Mesendoderm (in vitro differentiated cells): ENCODE data around the gene KCTD6.
A peak's percentile ranks its signal among the peaks of the same experiment; 100 is the strongest.

Experiments
- DNase-seq: peaks from one replicate; pipeline ENCODE4 v3.0.0; 2013
- H2AK5ac ChIP-seq: 2 replicates; pipeline ENCODE4 v1.6.1; 2013; ENCODE audit warnings: low read length, inconsistent platforms
- H2BK120ac ChIP-seq: 2 replicates; pipeline ENCODE4 v1.6.1; 2013; ENCODE audit warnings: low read depth, mild to moderate bottlenecking, low read length, moderate library complexity, mixed read lengths
- H2BK15ac ChIP-seq: replicated peaks from 2 replicates; pipeline ENCODE4 v1.6.1; 2013; ENCODE audit warnings: low read depth, mild to moderate bottlenecking, moderate library complexity
- H2BK5ac ChIP-seq: 2 replicates; pipeline ENCODE4 v1.6.1; 2013; ENCODE audit warnings: low read length, inconsistent platforms
- H3K18ac ChIP-seq: 2 replicates; pipeline ENCODE4 v1.6.1; 2013; ENCODE audit warnings: mild to moderate bottlenecking, low read length, mixed read lengths
- H3K23ac ChIP-seq: one replicate; pipeline ENCODE4 v1.6.1; 2013; ENCODE audit warnings: low read length
- H3K27ac ChIP-seq: 2 replicates; pipeline ENCODE4 v1.5.1; 2013; ENCODE audit warnings: low read depth, mild to moderate bottlenecking, inconsistent platforms, low read length, moderate library complexity
- H3K27me3 ChIP-seq: 2 replicates; pipeline ENCODE4 v1.6.1; 2013; ENCODE audit warnings: low read length, control low read depth, mild to moderate bottlenecking, inconsistent platforms; ENCODE audit not compliant: insufficient read depth, poor library complexity
- H3K36me3 ChIP-seq: 2 replicates; pipeline ENCODE4 v1.6.1; 2013; ENCODE audit warnings: low read length, inconsistent platforms; ENCODE audit not compliant: control insufficient read depth, insufficient read depth
- H3K4ac ChIP-seq: one replicate; pipeline ENCODE4 v1.6.1; 2013; ENCODE audit warnings: low read depth, mild to moderate bottlenecking, low read length, moderate library complexity
- H3K4me1 ChIP-seq: 2 replicates; pipeline ENCODE4 v1.6.1; 2013; ENCODE audit warnings: low read depth, low read length, inconsistent platforms; ENCODE audit not compliant: control insufficient read depth
- H3K4me2 ChIP-seq: 2 replicates; pipeline ENCODE4 v1.6.1; 2013; ENCODE audit warnings: low read length
- H3K4me3 ChIP-seq: 2 replicates; pipeline ENCODE4 v1.5.1; 2013; ENCODE audit warnings: mild to moderate bottlenecking, low read length
- H3K56ac ChIP-seq: one replicate; pipeline ENCODE4 v1.6.1; 2013; ENCODE audit warnings: low read length
- H3K79me1 ChIP-seq: 2 replicates; pipeline ENCODE4 v1.6.1; 2013; ENCODE audit warnings: low read length, inconsistent platforms
- H3K79me2 ChIP-seq: 2 replicates; pipeline ENCODE4 v1.6.1; 2013; ENCODE audit warnings: mild to moderate bottlenecking, low read length; ENCODE audit not compliant: control insufficient read depth, insufficient read depth
- H3K9ac ChIP-seq: 2 replicates; pipeline ENCODE4 v1.6.1; 2013; ENCODE audit warnings: low read length, inconsistent platforms
- H4K5ac ChIP-seq: one replicate; pipeline ENCODE4 v1.6.1; 2013; ENCODE audit warnings: low read length
- H4K8ac ChIP-seq: one replicate; pipeline ENCODE4 v1.6.1; 2013; ENCODE audit warnings: low read depth, mild to moderate bottlenecking, control low read depth, low read length, moderate library complexity
- WGBS: extraction: QIAGEN DNeasy Blood & Tissue Kit; methylation state at CpG from one replicate; pipeline ENCODE4 v1.1.7; 2013; ENCODE audit warnings: low lambda C conversion rate, missing lambda C conversion rate; ENCODE audit not compliant: insufficient coverage; ENCODE audit errors: extremely low coverage; 5-methylcytosine and 5-hydroxymethylcytosine counted together

Gene KCTD6

DNA sequence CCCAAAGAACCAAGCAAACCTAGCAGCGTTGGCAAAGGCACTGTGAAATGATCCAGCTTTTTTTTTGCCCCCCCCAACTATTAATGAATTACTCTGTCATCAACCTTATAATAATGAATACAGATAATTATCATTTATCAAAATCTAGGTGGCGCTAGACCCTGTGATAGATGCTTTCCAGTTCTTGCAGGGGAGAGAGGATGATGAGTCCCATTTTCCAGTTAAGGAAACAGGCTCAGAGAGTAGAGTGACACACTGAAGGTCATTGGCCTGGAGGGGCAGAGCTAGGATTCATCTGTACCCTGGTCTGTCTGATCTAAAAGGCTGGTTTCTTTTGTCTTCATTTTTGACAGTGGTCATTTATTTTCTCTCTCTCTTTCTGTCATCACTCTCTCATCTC is 40.1 kb downstream of the KCTD6 start:
- Histone ChIP-seq H3K79me1 (no peaks in the 10 kb centered on the region), H4K8ac (no peak overlapping the region), H3K36me3 (no peaks in the 10 kb centered on the region), H3K4me2 (no peak overlapping the region), H4K5ac (no peak overlapping the region), H2BK15ac (no peak overlapping the region), H3K18ac (no peak overlapping the region), H3K23ac (no peak overlapping the region), H3K79me2 (no peaks in the 10 kb centered on the region), H3K4me3 (no peak overlapping the region), H3K4me1 (no peaks in the 10 kb centered on the region), H3K56ac (no peak overlapping the region), H3K4ac (no peak overlapping the region), H3K27ac (no peak overlapping the region), H3K9ac (no peak overlapping the region), H3K27me3 (no peaks in the 10 kb centered on the region), H2AK5ac (no peak overlapping the region), H2BK5ac (no peak overlapping the region), H2BK120ac (no peak overlapping the region)
- WGBS, result no CpG with 5 or more reads among the region's 2 CpGs
- DNase-seq, result no peak

DNA sequence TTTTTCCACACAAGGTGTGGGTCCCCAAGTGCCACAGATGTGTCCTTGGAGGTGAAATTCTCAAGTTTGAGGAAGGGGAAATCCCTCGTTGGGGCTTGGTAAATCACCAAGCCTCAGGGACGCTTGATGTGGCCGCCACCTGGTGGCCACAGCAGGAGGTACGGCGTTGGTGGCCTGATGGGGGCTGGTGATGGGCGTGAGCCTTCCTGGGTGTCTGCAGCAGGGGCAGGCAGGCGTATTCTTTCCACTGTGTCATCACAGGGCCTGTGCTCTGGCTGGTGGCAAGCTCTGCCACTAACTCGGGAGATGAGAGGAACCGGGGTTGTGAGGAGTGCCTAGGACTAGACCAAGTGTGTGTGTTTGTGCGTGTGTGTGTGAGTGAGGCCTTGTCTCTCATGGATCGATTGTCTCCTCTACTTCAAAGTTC is 40.9 kb downstream of the KCTD6 start:
- H3K79me2 ChIP-seq, result no peaks in the 10 kb centered on the region
- no peak overlapping the region for H4K5ac ChIP-seq
- peak overlapping the region; percentile 49 for H3K9ac ChIP-seq
- H2AK5ac ChIP-seq, result peak overlapping the region; percentile 43
- no peak overlapping the region for H3K23ac ChIP-seq
- H3K4ac ChIP-seq, result no peak overlapping the region
- no peaks in the 10 kb centered on the region for H3K79me1 ChIP-seq
- H4K8ac ChIP-seq, result no peak overlapping the region
- H3K4me1 ChIP-seq, result no peaks in the 10 kb centered on the region
- WGBS, result no CpG with 5 or more reads among the region's 11 CpGs
- no peak overlapping the region for H3K27ac ChIP-seq
- no peaks in the 10 kb centered on the region for H3K27me3 ChIP-seq
- H2BK5ac ChIP-seq, result peak overlapping the region; percentile 39
- H3K56ac ChIP-seq, result peak overlapping the region; percentile 87
- H3K4me2 ChIP-seq, result no peak overlapping the region
- H3K4me3 ChIP-seq, result no peak overlapping the region
- no peak overlapping the region for H2BK120ac ChIP-seq
- H3K36me3 ChIP-seq, result no peaks in the 10 kb centered on the region
- H2BK15ac ChIP-seq, result no peak overlapping the region
- no peak overlapping the region for H3K18ac ChIP-seq
- peak; percentile 86 for DNase-seq

GRCh38 chr3:58534592-58535494 is 42.9 kb downstream of the KCTD6 start:
- no CpG with 5 or more reads among the region's 9 CpGs for WGBS
- H3K56ac ChIP-seq, result no peak overlapping the region
- no peak overlapping the region for H3K9ac ChIP-seq
- no peak overlapping the region for H3K23ac ChIP-seq
- H2BK120ac ChIP-seq, result no peak overlapping the region
- H2BK5ac ChIP-seq, result no peak overlapping the region
- no peaks in the 10 kb centered on the region for H3K36me3 ChIP-seq
- no peak overlapping the region for H3K4me3 ChIP-seq
- no peak overlapping the region for H4K5ac ChIP-seq
- H3K4me2 ChIP-seq, result no peak overlapping the region
- no peak overlapping the region for H2BK15ac ChIP-seq
- H3K18ac ChIP-seq, result no peak overlapping the region
- H3K4ac ChIP-seq, result no peak overlapping the region
- H3K79me1 ChIP-seq, result no peaks in the 10 kb centered on the region
- H3K4me1 ChIP-seq, result no peaks in the 10 kb centered on the region
- DNase-seq, result no peak
- H3K79me2 ChIP-seq, result no peaks in the 10 kb centered on the region
- H4K8ac ChIP-seq, result no peak overlapping the region
- no peak overlapping the region for H2AK5ac ChIP-seq
- H3K27me3 ChIP-seq, result no peaks in the 10 kb centered on the region
- H3K27ac ChIP-seq, result no peak overlapping the region

DNA sequence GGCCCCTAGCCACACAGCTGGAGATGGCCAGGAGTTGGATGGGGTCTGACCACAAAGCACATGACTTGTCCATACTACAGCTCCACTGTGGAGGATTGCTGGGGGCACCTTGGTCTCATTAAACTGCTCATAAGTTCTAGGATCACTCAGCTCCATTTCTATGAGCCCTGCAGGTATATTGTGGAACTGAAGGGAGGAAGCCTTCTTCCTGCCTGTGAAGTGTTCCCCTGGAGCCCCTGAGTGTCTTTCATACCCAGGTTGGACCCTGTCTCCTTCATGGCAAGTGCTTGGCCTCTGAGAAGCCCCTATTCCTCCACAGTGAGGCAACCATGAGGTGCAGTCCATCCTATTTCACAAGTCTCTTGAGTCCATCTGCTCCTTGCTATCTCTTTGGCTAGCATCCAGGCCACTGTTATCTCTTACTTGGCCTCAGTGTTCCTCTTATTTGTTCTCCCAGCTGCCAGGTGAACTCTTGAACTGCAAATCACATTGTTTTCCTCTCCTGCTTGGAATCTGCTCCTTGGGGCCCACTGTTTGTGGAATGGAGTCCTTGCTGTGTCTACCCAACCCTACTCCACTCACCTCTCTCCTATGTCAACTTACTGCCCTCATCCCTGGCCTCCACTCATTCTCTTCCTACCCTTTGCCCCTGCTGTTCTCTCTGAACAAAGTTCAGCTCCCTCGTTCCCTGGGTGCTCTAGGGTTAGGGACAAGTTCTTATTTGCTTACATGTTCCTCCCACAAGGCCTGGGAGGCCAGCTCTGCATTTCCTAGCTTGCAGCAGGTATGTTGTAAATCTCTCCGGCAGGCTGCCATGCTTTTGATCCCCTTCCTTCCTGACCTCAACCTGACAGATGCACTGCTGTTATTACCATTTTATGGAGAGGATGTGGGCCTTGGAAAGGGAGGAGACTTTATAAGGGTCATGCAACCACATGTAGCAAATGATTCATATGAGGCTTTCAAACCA is 43.9 kb downstream of the KCTD6 start:
- no CpG with 5 or more reads among the region's 2 CpGs for WGBS
- H3K56ac ChIP-seq, result no peak overlapping the region
- H3K23ac ChIP-seq, result no peak overlapping the region
- no peak overlapping the region for H2BK5ac ChIP-seq
- no peak overlapping the region for H2BK120ac ChIP-seq
- no peak overlapping the region for H3K18ac ChIP-seq
- H3K27ac ChIP-seq, result no peak overlapping the region
- no peaks in the 10 kb centered on the region for H3K36me3 ChIP-seq
- no peak overlapping the region for H2BK15ac ChIP-seq
- no peak overlapping the region for H4K8ac ChIP-seq
- H3K4me3 ChIP-seq, result no peak overlapping the region
- no peak overlapping the region for H3K4ac ChIP-seq
- no peaks in the 10 kb centered on the region for H3K79me2 ChIP-seq
- no peak overlapping the region for H2AK5ac ChIP-seq
- H3K9ac ChIP-seq, result no peak overlapping the region
- no peaks in the 10 kb centered on the region for H3K4me1 ChIP-seq
- no peaks in the 10 kb centered on the region for H3K27me3 ChIP-seq
- H3K79me1 ChIP-seq, result no peaks in the 10 kb centered on the region
- H3K4me2 ChIP-seq, result no peak overlapping the region
- DNase-seq, result peak; percentile 42
- H4K5ac ChIP-seq, result no peak overlapping the region

DNA sequence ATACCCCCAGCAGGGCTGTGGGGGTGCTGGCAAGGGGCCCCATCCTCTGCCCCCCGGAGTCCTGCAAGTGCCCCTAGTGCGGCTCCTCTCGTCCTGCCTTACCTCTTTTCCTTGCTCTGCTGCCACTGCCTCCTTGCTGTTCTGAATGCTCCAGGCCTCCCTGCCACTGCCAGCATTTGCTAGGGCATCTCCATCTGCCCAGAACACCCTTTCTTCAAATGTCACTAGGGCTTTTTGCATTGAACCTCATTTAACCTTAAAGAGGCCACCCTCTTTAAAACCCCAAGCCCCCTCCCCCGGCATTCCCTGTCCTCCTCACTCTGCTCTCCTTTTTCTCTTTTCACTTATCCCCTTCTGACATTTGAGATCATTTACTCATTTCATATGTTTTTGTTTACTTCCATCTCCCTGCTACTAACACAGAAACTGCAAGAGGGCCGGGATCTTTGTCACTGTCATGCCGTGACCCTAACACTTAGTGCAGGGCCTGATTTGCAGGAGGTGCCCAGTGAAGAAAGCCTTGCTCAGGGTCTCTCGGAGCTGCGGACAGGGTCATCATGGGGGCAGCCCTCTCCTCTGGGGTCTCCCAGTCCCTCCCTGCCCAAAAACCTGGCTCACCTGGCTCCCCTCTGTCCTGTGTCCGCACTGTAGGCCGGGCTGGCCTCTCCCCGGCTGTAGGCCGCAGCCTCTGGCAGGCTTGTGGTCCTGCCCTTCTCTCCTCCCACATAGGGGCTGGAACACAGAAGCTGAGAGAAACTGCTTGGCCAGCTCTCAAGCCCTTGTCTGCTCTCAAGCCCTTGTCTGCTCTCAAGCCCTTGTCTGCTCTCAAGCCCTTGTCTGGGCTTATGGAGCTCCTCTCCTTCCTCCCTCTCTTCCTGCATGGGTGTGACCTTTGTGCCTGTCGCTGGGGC is 44.9 kb downstream of the KCTD6 start, which contains the start of gene ACOX2:
Gene ACOX2 (minus strand): TSS at position 690 of the 911 bp plus-strand sequence. CDS start 2,084 bp downstream, outside the sequence.
- Histone ChIP-seq H4K5ac (no peak within 1 kb of the TSS), H3K23ac (no peak within 1 kb of the TSS), H3K27ac (no peak within 1 kb of the TSS), H3K4me1 (no peaks in the 10 kb centered on the region), H3K36me3 (no peaks in the 10 kb centered on the region), H3K56ac (peak within 1 kb of the TSS; percentile 12), H3K27me3 (no peaks in the 10 kb centered on the region), H4K8ac (no peak within 1 kb of the TSS), H3K4me2 (no peak within 1 kb of the TSS), H2BK15ac (no peak within 1 kb of the TSS), H2BK120ac (no peak within 1 kb of the TSS), H3K4me3 (no peak within 1 kb of the TSS), H3K9ac (no peak within 1 kb of the TSS), H3K79me1 (no peaks in the 10 kb centered on the region), H3K79me2 (no peaks in the 10 kb centered on the region), H2AK5ac (no peak within 1 kb of the TSS), H3K4ac (no peak within 1 kb of the TSS), H2BK5ac (no peak within 1 kb of the TSS), H3K18ac (no peak within 1 kb of the TSS)
- DNase-seq, result no peak
- WGBS, result no CpG with 5 or more reads among the region's 13 CpGs
